Inferior parietal cortex (tissue), 1 donor: ENCODE results near the gene MPZL3.
A peak's percentile ranks its signal among the peaks of the same experiment; 100 is the strongest.

Experiments
- DNase-seq: peaks from one replicate; pipeline ENCODE4 v3.0.0-alpha.2; 2016; ENCODE audit errors: extremely low spot score

MPZL3 gene, protein sequence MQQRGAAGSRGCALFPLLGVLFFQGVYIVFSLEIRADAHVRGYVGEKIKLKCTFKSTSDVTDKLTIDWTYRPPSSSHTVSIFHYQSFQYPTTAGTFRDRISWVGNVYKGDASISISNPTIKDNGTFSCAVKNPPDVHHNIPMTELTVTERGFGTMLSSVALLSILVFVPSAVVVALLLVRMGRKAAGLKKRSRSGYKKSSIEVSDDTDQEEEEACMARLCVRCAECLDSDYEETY

DNA sequence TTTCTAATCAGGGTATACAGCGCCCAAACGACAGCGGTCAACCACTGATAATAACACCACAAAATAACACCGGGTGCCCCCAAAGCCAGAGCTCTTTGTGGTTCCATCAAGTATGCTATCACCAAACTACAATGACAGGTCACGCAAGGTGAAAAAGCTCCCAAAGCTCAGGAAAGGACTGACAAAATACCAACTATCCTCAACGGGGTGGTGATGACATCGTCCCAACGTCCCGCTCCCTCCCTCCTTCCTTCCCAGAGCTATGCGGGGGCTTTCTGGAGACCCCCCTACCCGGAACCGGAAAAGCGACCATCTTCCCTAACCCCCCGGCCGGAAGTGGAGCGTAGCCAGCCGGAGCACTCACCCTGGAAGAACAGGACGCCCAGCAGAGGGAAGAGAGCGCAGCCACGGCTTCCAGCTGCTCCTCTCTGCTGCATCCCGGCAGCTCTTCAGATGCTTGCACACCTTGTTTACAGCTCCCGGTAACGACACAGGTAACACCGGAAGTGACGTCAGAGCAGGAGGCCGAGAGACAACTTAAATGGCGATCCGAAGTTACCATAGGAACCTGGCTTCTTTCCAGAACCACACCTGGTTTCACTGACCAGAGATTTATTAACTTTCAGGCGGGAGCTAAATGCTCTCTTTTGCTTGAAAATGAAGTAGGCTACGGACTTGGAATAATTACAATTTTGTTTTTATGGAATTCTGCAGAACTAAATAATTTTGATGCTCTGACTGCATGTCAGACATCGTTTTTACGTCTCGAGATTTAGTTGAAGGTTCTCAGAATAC, at the start of gene MPZL3:
MPZL3 (minus strand) TSS at position 508 of the 795 bp plus-strand sequence; CDS start at position 437, 71 bp downstream.
- peak; percentile 81 for DNase-seq

GRCh38 chr11:118301600-118302195, 49.5 kb upstream of the MPZL3 start:
- no peak for DNase-seq

GRCh38 chr11:118295815-118296454, 43.8 kb upstream of the MPZL3 start:
- DNase-seq: peak; percentile 7

- no peak for DNase-seq
Observed at GRCh38 chr11:118295199-118295598, 43.0 kb upstream of the MPZL3 start.

GRCh38 chr11:118294053-118294452, 41.9 kb upstream of the MPZL3 start:
- no peak for DNase-seq

DNA sequence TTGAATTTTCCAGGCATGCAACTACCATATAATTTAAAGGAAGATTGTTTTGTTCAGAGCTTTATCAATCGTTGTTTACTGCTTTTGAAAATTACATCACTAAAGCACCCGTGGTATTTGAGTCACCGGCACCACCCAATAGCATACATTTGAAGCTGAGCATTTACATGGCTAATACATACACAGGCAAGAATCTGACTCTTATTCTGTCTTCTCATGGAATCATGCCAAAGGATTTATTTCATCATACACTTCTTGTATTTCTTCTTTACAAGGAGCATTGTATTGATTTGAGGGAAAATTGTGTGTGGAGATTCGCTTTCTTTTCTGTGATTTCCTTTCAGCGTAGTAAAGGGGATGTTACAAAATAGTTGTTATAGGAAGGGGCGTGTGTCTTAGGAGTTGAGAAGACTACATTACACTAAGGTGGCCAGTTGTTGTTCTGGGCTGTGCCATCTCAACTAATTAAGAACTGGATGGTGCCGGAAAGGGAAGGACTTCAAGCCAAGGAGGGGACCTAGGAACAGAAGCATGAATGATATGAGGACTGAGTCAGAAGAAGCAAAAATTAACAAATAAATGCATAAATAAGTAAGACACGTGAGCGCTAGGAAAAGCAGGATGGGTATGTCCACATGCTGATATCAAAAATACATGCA, 39.4 kb upstream of the MPZL3 start:
- DNase-seq: no peak

- peak; percentile 32 for DNase-seq
Observed at GRCh38 chr11:118290923-118291322, 38.8 kb upstream of the MPZL3 start.

GRCh38 chr11:118289401-118289800, 37.2 kb upstream of the MPZL3 start:
- no peak for DNase-seq

DNA sequence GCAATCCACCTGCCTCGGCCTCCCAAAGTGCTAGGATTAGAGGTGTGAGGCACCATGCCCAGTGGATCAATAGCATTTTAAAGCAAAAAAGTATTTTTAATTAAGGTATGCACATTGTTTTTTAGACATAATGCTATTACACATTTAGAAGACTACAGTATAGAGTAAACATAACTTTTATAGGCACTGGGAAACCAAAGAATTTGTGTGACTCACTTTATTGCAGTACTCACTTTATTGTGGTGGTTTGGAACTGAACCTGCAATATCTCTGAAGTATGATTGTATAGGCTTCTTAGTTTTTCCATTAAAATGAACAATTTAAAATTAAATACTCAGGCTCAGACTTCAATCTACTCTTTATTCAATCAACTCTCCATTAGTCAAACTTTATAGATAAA, 34.8 kb upstream of the MPZL3 start:
- no peak for DNase-seq

GRCh38 chr11:118286545-118286944, 34.4 kb upstream of the MPZL3 start:
- no peak for DNase-seq

DNA sequence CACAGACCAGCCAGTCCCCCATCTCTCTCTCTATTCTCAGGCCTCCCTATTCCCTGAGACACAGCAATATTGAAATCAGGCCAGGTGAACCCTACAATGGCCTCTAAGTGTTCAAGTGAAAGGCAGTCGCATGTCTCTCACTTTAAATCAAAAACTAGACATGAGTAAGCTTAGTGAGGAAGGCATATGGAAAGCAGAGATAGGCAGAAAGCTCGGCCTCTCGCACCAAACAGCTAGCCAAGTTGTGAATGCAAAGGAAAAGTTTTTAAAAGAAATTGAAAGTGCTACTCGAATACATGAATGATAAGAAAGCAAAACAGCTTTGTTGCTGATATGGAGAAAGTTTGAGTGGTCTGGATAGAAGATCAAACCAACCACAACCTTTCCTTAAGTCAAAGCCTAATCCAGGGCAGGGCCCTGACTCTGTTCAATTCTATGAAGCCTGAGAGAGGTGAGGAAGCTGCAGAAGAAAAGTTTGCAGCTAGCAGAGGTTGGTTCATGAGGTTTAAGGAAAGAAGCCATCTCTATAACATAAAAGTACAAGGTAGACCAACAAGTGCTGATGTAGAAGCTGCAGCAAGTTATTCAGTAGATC, 31.7 kb upstream of the MPZL3 start:
- no peak for DNase-seq

DNA sequence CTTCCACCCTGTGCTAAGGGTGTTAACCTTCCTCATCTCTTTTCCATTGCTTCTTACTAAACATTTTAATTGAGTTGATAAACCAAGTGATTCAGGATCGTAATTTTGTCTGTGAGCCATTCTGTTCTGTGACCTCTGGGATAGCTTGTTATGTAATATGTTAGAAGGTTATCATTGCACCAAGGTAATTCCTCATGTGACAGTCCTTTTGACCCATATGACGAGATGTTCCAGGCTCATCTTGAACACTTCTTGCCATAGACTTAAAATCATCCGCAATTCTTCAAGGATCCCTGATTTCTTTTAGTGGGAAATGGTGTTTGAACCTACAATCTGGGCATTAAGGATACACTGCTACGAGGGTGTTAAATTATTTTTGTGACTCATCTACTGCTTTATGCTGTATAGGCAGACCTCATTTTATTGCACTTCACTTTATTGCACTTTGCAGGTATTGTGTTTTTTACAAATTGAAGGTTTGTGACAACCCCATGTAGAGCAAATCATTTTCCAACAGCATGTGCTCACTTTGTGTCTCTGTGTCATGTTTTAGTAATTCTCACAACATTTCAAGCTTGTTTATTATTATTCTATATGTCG, 31.0 kb upstream of the MPZL3 start:
- DNase-seq: no peak

DNA sequence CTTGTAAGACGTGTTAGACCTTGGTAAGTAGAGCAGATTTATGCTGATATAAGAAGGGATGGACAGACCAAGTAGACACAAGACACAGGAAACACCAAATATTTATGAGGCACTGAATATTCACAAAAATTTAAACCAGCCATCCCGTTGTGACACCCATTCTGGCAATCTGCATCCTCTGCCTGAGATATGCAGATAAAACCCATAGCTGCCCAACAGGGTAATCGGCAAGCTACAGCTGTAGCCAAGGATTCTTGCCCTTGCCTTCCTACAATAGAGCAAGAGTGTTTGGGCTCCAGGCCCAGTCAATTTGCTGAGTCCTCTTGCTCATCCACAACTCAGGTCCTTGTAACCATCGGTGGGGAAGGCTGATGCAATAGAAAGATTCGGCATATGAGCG, 30.4 kb upstream of the MPZL3 start:
- DNase-seq: no peak

GRCh38 chr11:118281284-118281683, 29.1 kb upstream of the MPZL3 start:
- no peak for DNase-seq

DNA sequence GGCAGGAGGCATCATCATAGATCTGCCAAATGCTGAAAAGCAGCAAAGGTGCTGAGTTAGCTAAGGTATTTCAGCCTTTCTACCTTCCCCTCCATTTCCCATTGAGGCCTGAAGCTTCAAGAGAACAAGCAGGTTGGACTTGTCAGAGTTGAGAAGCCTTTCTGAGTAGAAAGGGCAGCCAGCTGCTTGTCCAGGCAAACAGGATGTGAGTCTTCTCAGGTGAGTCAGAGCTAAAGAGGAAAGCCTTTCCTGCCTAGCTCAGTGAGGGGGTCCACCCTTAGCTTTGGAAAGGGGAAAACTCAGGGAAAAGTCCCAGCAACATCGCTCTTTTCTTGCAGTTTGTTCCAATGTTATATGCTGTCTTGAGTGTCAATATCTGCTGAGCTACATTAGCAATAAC, 25.1 kb upstream of the MPZL3 start:
- no peak for DNase-seq

DNA sequence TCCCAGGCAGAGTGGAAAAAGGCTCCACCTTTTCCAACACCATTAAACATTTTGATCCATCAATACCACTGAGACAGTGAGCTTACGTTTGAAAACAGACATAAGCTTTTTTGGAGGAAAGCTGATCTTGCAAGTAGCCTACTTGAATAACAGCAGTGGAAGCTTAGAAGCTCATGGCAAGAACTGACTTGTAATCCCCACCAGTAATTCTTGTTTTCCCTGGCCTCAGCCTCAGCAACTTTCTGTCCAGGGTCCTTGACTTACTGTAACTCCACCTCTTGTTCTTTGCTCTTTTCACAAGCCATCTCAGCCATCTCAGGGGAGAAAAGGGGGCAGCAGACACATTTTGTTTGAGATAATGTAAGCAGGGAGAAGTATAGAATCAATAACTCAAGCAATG, 24.3 kb upstream of the MPZL3 start:
- no peak for DNase-seq

DNA sequence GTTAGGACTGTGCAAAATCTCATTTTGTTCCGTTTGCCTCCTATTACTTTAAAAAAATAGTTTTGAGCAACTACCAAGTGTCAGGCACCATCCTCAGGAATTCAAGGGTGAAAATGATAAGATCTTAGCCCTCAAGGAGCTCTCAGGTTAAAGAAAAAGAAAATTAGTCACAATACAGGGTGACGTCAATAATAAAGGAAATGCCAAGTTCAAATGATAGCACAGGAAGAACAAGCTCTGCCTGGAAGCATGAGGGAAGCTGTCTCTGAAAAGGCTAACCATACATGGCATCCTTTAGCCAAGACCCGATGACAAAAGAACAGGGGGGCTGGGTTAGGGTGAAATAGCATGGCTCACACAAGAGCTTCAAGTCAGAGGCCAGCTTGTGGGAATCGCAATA, 23.0 kb upstream of the MPZL3 start:
- DNase-seq: no peak

DNA sequence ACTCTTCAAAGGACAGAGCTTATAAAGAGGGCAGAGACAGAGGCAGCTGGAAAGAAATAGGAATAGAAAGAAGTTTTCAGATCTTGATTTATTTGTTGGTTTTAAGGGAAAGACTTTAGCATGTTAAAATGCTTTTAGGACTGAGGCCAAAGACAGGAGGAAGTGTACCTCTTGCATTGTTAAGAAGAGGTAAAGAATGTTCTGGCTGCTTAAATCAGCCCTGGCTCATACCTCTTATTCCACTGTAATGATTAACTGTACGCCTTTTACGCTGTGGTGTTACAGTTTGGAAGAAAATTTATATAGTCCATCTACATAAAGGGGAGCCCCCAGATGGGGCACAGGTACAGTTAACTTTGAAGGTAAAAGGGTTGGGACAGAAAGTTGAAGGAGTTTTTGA, 22.0 kb upstream of the MPZL3 start:
- DNase-seq: no peak

- DNase-seq: no peak
Observed at GRCh38 chr11:118272001-118272400, 19.8 kb upstream of the MPZL3 start.

- DNase-seq: no peak
Observed at GRCh38 chr11:118267486-118267885, 15.3 kb upstream of the MPZL3 start.

DNA sequence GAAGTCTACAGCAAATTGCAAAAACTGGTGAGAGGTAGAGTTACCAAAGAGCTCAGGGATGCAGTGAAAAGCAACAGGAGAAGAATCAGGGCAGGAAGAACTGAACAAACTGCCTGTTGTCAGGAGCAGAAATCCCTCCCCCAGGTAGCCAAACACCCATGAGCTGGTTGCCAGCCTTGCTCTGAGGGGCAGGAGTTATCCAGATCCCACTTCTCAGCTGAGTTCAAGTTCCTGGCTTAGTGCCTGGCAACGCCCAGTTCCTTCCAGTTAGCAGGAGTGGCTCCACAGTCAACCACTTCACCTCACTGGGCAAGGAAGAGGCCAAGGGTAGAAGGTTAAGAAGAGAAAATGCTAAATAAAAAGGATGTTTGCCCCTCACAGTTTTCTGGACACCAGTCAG, 13.8 kb upstream of the MPZL3 start:
- DNase-seq: no peak
